GM21447 (cell line): ENCODE measurements around the gene ACSS1.

Source experiments
- ATAC-seq: cut with Tn5 transposase; IDR thresholded peaks from one replicate; pipeline ENCODE4 v1.9.1; 2021; ENCODE audit not compliant: unreplicated experiment

The ACSS1 gene

GRCh38 chr20:24980291-24981053, 77.5 kb downstream of the ACSS1 start:
- ATAC-seq, result no peak

DNA sequence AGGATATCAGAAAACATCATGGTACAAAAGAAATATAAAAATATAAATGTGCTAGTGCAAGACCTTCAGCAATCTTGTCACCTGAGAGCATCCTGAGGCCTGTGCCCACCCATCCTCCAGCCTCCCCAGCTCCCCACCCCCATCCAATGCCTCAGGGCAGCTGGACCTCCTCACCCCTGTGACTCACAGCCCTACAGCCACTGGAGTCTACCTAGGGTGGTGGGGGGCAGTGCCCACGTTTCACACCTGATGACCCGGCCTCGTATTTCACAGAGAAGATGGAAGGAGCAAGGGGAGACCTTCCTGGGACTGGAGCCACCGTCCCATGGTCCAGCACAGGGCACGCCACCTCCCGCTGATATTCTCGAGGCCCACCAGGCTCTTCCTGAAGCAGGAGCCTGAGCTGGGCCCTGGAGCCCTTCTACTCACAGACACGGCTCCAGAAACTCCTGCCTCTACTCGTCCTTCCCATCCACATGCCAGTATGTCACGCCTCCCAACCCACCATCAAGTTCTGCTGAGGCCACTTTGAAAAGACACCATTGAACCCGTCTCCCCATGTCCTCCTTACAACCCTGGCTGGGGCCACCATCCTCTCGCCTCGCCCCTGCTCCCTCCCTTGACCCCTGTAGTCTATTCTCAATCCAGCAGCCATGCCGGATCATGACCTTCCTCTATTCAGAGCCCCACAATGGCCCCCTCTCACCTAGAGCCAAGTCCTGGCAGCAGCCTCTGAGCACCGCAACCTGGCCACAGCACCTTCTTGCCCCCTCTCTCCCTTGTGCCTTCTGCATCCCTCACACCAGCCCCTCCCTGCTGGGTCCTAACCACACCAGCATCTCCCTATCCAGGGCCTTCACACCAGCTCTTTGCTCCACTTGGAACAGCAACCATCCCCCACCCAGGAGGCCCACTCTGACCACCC, 78.6 kb downstream of the ACSS1 start:
- no peak for ATAC-seq

- ATAC-seq, result no peak
These were observed 79.4 kb downstream of the ACSS1 start for GRCh38 chr20:24978513-24978912.

- ATAC-seq, result no peak
These were observed 80.1 kb downstream of the ACSS1 start for GRCh38 chr20:24977797-24978196.

DNA sequence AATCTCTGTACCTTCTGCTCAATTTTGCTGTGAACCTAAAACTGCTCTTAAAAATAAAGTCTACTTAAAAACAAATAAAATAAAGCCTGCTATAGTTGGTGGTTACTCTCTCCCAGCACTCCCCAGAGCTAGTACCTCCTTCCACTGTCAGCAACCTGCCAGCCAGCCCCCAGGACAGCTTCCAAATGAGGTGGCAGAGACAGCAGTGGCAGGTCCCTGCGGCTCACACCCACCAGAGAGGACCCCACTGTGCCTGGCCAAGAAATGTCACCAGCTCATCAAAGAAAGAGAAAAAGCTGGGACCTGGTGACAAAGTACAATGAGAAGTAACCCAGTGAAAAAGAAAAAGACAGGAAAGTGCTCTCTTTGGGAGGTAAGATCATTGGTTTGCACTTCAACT, 80.6 kb downstream of the ACSS1 start:
- ATAC-seq, result no peak

- no peak for ATAC-seq
These were observed 85.6 kb downstream of the ACSS1 start for GRCh38 chr20:24972341-24972740.

DNA sequence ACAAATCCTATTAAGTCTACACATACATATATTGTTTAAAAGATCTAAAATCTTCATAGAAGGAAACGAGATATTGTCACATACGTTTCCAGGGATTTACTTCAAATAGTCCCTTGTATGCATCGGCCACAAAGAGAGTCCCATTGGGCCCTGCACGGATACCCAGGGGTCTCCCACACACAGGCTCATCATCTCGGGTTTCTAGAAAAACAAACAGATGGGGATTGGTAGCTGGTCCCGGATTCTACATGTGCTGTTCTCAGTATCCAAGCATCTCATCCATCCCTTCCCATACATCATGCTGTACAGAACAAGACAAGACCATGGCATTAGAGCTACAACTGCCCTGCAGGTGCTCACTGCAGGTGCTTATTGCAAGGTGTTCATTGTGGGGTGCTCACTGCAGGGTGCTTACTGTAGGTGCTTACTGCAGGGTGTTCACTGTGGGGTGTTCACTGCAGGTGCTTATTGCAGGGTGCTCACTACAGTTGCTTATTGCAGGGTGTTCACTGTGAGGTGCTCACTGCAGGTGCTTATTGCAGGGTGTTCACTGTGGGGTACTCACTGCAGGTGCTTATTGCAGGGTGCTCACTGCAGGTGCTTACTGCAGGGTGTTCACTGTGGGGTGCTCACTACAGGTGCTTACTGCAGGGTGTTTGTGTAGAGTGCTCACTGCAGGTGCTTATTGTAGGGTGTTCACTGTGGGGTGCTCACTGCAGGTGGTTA, 86.4 kb downstream of the ACSS1 start:
- no peak for ATAC-seq

DNA sequence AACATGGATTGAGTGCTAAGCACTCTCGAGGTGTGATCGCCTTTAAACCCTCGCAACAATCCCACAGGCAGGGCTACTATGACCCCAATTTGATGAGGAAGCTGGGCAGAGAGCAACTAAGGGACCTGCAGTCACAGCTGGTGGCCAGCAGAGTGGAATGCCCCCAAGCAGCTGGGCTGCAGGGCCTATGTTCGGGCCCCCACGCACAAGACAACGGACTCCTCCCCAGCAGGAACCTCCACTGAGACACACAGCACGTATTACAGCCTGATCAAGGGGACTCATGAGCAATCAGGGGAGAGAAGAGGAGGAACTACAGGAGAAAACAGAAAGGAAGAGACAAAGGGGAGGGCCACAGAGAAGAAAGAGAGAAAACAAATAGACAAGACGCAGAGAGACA, 87.2 kb downstream of the ACSS1 start:
- no peak for ATAC-seq

- ATAC-seq, result no peak
These were observed 87.8 kb downstream of the ACSS1 start for GRCh38 chr20:24970030-24970553.

- ATAC-seq, result no peak
These were observed 88.5 kb downstream of the ACSS1 start for GRCh38 chr20:24969186-24970029.

DNA sequence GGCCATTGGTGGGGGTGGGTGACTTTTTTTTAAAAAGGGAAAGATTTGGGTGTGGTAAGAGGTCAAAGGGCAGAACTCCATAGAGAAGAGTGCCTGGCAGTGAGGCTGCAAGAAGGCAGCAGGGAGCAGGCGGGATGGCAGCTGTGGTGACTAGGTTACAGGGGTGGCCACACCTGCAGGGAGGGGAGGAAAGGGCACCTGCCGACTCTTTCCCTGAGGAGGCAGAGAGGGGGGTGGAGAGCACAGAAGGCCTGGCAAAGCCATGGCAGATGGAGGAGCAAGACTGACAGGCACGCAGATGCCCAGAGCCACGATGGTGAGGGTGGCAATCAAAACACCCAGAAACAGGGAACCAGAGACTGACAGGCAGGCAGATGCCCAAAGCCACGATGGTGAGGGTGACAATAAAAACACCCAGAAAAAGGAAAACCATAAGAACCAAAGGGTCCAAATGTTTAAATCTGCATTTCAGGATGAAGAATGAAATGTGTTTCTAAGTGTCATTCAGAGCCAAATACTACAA, 89.6 kb downstream of the ACSS1 start:
- no peak for ATAC-seq

DNA sequence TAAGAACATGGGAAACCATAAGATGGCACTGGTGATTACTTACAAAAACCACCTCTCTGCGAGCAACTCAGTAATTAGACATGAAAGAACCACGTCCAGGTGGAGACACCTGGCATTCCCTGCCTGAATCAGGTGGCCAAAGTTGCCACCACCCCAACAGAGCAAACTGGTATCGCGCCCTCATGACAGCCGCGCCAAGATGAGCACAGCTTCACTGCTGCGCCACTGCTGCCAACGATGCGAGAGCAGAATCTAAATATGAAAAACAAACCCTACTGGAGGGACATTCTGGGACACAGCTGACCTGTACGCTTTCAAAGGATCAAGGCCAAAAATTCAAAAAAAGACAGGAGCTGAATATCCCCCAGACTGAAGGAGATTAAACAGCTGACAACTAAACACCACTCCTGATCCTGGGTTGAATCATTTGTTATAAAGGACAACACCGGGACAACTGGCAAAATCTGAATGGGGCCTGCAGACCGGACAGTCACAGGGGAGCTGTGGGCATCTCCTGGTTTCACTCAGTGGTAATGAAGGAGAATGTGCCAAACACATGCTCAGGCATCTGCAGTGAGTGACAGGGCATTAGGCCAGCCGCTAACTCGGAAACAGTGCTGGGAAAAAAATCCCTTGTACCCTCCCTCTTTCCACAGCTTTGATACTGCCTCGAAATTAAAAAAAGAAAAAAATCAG, 91.5 kb downstream of the ACSS1 start:
- no peak for ATAC-seq

DNA sequence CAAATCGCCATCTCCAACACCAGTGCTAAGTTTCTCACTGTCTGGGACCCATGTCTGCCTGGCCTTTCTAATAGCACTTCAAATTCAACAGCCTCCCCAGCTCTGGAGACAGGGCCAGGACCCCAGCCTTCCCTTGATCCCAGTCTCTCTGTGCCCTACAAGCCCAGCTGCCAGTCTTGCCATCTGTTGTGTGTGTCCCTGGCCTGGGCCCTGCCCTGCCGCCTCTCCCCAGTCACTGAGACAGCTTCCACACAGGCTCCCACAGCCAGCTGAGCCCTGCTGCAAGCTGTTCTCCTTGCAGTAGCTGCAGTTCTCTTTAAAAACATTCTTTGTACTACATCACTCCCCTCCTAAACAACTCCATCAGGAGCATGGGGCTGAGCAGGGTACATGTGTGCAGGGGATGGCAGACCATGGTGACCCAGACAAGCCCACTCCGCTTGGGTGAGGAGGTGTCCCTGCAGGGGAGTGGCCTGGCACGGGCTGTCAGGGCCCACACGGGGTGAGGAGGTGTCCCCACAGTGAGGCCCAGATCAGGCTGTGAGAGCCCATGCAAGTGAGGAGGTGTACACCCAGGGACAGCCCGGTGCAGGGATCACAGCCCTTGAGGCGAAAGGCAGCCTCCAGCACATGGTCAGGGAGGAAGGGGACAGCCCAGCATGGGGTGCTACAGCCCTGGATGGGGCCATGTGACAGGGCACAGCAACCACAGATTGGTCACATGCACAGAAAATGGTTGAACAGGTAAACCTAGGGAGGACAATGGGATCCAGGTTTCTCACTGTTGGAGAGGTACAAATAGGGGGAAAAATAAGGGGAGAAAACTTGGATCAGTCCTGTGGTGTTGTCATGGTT, 92.6 kb downstream of the ACSS1 start:
- ATAC-seq, result no peak

DNA sequence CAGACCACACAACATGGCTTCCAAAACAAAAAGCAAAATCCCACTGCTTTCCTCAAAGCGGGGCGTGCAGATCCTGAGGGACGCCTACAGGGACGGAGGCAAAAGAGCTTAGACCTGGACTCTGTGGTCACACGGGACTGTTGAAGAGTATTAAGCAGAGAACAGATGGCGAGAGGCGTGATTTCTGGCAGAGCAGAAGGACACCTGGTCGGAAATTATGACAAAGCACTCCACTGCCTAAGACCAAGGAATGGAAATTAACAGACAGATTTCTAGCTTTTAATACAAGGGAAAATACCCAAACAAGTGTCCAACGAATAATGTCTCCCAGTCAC, 93.5 kb downstream of the ACSS1 start:
- no peak for ATAC-seq

- ATAC-seq, result no peak
These were observed 94.0 kb downstream of the ACSS1 start for GRCh38 chr20:24963672-24964505.

GRCh38 chr20:24962510-24962909, 95.4 kb downstream of the ACSS1 start:
- ATAC-seq, result no peak

DNA sequence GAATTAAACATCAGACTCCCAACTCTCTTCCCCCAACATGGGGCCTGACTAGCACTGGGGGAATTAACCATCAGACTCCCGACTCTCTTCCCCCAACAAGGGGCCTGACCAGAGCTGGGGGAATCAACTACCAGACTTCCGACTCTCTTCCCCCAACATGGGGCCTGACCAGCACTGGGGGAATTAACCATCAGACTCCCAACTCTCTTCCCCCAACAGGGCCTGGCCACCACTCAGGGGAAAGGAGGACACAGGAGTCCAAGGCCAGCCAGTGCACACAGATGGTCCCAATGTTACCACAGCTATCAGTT, 95.8 kb downstream of the ACSS1 start:
- no peak for ATAC-seq
